UCSD-AML1 (cell line): Measurements from ENCODE around the gene ELK4.

Source experiments
- DNase-seq: peaks from one replicate; lab custom pipeline; 2025; ENCODE audit not compliant: unreplicated experiment; lab: John Stamatoyannopoulos, UW

The ELK4 gene

DNA sequence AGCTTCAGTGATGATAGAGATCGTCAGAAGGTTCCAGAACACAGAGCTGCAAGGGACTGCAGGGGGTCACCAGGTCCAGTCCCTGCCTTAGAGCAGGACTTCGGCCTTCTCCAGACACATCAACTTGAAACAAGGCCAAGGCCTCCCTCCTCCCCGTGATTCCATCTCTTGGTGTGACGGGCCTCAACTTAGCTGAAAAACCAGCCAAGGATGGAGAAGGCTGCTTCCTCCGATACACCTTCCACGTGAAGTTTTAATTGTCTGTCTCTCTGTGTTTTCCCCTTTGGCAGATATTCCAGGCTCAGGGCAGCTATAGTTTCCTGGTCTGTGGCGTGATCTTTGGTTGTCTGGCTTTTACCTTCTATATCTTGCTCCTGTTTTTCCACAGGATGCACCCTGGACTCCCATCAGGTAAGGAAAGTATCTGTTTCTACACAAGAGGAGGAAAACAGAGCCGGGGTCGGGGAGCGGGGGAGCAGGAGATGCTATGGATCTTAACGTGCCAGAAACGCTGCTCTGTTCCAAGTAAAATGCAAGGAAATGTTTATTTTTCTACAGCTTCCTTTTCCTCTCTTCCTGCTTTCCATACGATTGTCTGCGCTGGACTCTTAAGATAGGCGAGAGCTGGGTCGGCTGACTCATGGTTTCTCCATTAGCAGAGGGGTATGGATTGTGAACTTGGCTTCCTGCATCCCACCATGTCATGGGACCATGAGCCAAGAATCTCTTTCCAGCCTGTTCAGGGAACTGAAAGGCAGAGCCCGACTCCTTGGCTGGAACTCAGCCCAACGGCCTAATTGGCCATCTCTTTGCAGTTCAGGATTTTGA is 32.8 kb downstream of the ELK4 start:
- DNase-seq = no peak

GRCh38 chr1:205597691-205598314 is 34.0 kb downstream of the ELK4 start:
- no peak for DNase-seq

GRCh38 chr1:205596876-205597275 is 34.9 kb downstream of the ELK4 start:
- DNase-seq = no peak

- DNase-seq = no peak
Observed at GRCh38 chr1:205595861-205596260, 36.0 kb downstream of the ELK4 start.

- no peak for DNase-seq
Observed at GRCh38 chr1:205595435-205595834, 36.4 kb downstream of the ELK4 start.

DNA sequence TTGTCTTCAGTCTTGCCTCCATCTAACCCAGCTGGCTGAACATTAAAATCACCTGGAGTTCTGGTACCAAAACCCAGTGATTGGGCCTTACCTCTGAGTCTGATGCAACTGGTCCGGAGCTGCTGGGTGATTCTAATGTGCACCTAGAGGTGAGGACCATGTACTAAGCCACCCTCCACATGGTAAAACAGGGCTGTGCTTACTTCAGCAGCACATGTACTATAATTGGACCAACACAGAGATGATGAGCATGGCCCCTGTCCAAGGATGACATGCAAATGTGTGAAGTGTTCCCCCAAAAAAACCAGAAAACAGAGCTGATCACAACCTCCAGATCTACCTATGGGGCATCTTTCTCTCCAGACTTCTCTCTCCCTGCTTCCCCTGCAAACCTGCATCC is 37.0 kb downstream of the ELK4 start:
- DNase-seq = no peak

DNA sequence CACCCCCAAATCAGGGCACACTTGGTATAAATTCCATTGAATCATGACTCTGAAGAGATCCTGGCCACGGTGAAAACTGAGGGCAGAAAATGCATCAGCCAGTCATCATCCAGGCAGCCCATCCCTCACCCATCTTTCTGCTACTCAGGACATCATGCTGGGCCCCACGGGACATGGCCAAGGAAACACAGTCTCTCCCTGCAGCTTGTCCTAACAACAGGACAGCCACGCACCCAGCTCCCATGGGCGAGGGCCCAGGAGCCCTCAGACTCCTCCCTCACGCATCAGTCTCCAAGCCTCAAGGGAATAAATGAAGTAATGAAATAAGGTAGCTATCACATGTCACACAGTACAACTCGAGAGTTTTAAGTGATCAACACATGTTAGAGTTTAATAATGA is 37.8 kb downstream of the ELK4 start:
- DNase-seq = no peak

DNA sequence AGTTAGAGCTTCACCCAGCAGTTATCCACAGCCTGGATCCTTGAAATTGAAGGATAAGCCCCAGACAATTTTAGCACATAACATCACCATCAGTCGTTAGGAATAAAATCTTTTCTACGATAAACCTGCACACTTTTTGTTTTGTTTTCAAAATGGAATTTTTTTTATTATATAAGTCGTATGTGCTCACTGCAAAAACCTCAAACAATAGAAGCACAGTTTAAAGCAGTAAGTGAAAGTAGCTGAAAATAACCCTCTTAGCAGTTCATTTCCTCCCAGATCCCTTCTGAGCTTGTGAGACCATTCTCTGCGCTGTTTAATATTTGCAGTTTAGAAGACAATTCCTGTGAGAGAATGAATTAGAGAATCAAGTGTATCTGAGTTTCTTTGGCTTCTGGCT is 38.3 kb downstream of the ELK4 start:
- DNase-seq = no peak

DNA sequence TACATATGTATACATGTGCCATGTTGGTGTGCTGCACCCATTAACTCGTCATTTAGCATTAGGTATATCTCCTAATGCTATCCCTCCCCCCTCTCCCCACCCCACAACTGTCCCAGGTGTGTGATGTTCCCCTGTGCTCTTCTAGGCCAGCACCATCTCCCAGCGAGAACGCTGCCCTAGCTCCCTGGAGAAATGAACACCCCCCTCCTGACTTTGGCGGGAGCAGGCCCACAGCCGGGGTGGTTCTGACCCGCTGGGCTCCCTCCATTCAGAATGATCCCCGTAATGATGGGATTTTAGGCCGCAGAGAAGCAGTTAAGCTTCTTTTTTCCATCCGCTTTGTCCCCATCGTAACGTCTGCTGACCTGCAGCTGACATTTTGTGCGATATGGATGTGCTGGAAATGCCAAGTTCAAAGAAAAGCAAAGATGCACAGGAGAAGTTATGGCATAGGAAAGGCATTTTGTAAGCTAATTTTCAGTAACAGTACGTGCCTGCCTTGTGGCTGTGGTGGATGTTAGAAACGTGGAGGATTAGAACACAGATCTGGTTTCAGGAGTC is 39.3 kb downstream of the ELK4 start:
- DNase-seq = no peak

GRCh38 chr1:205591522-205592351 is 40.1 kb downstream of the ELK4 start:
- peak; percentile 83 for DNase-seq

GRCh38 chr1:205590777-205591513 is 40.9 kb downstream of the ELK4 start:
- no peak for DNase-seq

- DNase-seq = no peak
Observed at GRCh38 chr1:205590457-205590768, 41.4 kb downstream of the ELK4 start.

DNA sequence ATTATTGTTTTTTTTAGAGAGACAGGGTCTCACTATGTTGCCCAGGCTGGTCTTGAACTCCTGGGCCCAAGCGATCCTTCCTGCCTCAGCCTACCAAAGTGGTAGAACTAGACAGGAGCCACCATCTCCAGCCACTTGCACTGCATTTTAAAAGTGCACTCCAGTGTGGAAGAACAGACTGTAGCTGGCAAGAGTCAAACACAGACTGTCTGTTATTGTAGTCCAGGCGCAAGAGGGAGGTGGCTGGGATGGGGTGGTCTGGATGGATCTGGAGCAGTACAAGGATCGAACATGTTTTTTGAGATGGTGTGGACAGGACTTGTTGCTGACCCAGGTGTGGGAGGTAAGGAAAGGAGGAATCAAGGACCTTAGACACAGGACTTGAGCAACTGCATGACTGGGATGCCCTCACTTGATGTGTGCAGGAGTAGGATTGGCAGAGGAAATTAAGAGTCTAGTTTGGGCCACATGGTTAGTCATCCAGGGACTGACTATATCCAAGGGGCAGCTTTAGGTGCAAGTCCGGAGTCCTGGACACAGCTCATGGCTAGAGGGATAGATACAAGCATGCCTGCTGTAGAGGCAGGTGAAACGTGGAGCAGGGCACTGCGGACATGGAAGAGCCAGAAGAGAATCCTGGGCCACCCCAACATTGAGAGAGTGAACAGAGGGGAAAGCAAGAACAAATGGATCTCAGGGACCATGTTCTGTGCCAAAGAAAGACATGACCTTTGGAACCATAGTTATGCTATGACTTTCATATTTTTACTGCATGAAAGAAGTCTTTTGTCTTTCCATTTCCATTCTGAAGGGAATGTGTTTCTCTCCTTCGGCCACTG is 42.0 kb downstream of the ELK4 start:
- no peak for DNase-seq

GRCh38 chr1:205589046-205589445 is 42.8 kb downstream of the ELK4 start:
- no peak for DNase-seq

DNA sequence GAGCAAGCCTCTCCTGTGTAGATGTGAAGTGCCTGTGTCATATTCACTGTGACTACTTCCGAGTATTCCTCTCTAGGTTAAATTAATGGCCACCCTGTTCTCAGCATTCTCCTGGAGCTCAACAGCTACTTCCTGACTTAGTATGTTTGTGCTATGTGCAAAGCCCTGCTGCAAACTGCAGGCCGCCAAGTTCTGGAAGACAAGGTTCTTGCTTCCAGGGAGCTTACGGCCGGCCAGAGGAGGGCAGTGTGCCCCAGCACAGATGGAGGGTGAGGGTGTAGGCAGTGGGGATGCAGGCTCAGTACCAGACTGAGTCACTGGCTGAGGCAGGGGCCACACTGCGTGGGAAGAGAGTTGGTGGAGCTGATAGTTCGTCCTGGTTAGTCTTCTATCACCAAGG is 43.2 kb downstream of the ELK4 start:
- DNase-seq = peak; percentile 70

DNA sequence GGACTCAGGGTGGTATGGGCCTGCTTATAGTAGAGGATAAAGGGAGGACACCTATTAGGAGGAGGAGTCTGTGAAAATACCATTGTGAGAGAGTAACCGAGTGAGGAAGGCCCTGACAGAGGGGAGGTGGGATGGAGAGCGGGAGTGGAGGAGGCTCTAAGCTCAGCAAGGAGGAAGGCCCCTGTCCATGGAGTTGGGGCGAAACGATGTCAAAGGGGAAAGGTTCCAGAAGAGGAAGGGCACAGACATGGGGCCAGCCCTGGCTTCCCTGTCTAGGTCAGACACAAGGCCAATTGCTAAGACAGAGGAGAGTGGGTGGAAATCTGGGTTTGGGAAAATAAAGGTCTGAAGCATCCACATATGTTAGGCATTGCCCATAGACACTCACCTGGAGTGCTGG is 44.2 kb downstream of the ELK4 start:
- no peak for DNase-seq

- no peak for DNase-seq
Observed at GRCh38 chr1:205585835-205586785, 45.7 kb downstream of the ELK4 start.

DNA sequence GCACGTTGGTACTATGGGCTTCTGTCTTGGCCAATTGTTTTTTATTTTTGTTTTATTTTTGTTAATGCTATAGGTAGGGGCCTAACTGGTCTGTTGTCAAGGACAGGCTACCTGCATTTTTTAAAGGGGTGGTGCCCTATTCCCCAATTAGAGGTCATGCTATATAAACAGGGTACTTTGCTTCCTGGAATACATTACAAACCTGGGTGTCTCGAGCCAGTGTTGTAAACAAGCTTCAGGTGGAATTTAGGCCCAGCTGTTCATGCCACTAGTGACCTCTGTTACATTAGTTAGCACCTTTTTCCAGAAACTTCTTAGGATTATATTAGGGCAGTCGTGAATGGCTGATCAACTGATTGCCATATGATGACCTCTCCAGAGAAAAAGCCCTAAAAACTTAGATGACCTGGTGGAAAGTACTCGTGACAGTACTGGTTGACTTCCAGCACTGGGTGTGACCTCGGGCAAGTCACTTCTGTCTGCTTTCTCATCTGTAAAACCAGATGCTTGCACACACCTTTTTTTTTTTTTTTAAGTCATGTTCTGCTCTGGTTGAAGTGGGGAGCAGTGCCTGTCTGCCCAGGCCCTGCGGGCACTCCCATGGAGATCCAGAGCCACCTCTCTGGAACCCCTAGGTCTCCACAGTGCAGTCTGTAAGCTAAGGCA is 46.5 kb downstream of the ELK4 start:
- DNase-seq = no peak
